EH (cell line): ENCODE results near the gene FDXR.
"Not testable (repeated sequence)": the region's sequence is repeated elsewhere in the genome, so short reads cannot be mapped to it uniquely, and the experiment has no call there.

ENCODE experiments used
- DNase-seq: peaks from one replicate; pipeline ENCODE4 v3.0.0-alpha.2; 2015; ENCODE audit warnings: low read depth

The FDXR gene

DNA sequence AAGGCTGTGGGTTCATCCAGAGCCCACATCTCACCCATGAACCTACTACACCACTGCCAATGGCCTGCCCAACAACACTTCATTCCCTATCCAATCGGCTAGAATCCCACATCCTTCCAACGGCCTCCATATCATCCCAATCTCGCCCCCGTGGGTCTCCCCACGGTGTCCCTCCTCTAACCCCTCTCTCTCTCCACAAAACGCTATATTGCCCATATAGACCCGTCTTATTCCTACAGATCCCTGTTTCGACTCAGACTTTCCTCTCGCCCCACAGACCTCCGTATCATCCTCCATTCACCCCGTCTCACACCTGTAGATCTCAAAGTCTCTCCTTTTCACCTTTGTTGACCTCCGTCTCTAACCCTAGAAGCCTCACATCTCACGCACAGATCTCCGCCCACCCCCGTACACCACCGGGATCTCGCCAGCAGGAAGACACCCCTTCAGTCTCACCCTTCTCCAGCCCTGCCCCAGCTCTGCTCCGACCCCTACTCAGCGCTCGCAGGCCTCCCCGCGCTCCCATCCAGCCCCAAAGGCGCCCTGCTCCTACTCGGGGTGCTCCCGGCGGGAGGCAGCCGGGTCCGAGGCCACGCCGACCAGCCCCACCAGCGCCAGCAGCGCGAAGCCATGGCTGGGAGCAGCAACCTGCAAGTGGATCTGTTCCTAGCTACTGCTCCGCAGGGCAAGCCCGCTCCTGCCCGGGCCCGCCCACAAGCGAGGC is at the start of gene FDXR:
TSS of gene FDXR (minus strand) at position 682 of the 724 bp plus-strand sequence. CDS start at position 632, 50 bp downstream.
- DNase-seq = peak; percentile 2

GRCh38 chr17:74922172-74922571 is 49.4 kb upstream of the FDXR start:
- no peak for DNase-seq

- DNase-seq = no peak
Measured at GRCh38 chr17:74921769-74922168, 49.0 kb upstream of the FDXR start.

DNA sequence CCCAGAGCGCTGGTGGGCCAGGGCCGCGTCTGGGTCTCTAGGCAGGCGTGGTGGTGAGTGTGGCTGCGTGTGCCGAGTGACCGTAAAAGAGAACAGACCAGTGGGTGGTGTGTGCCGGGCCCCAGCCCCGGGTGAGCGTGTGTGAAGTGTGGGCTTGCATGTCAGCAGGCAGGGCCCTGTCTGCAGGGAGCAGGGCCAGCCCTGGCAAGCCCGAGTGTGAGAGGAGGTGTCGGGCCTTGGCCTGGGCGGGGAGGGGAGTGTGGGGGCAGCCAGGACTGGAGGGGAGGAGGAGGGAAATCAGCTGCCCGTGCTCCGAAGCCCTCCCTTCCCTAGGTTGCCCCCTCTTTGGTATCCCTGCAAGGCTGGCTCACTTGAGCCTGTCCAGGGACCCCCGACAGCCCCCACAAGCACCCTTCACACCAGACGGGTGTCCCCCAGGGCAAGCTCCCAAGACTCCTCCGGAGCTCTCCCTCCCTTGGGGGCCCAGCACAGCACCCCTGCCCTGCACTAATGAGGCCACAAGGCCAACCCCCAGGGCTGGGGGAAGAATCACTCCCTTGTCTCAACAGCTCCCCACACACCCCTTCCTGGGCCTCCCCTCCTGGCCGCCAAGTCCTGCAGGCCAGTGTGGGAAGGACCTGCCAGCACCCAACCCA is 48.4 kb upstream of the FDXR start:
- no peak for DNase-seq

DNA sequence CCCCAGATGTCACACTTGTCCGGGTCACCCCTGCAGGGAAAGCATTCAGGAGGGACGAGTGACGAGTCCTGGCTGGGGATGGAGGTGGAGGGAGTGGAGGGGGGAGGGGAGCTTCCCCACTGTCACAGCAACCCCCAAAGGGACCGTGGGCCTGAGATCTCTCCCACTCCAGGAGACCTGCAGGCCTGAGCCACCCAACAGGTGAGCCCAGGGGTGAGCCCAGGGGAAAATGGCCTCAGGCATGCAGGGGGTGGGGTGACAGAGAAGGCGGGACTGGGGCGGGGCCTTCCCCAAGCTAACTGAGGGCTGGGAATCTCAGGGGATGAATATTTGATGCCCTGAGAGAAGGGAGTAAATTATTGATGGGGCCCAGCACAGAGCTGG is 47.8 kb upstream of the FDXR start:
- DNase-seq = no peak

GRCh38 chr17:74920306-74920620 is 47.5 kb upstream of the FDXR start:
- DNase-seq = no peak

- DNase-seq = peak; percentile 15
Measured at GRCh38 chr17:74919440-74920305, 46.9 kb upstream of the FDXR start.

DNA sequence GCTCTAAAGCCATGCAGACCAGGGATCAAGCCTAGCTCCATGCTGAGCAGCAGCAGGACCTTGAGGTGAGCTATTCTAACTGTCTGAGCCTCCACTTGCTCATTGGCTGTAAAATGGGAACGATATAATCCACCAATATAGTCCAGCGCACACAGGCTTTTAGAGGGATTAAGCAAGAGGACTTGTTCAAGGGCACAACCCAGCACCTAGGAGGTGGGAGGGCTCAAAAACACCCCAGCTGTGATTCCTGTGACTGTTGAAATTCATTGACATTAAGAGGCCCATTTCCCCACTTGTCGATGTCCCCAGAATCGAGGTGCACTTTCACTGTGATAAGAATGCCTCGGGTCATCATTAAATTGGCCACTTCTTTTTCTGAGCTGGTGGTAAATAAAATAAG is 46.1 kb upstream of the FDXR start:
- no peak for DNase-seq

DNA sequence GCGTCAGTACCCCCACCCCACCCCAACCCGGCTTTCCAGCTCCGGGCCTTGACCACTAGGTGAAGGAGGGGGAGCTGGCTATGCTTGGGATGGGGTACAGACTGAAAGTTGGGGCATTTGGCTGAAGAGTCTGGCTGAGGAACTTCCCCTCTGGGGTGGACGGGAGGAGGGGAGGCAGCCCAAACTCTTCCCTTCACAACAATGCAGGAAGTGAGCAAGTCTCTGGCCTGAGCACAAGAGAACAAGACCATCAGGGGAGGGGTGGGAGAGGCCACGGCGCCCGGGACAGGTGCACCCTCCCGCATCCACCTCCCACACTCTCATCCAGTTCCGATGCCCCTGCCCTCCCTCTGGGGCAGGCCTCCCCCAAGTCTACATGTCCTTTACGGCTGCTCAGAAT is 44.6 kb upstream of the FDXR start:
- DNase-seq = no peak

DNA sequence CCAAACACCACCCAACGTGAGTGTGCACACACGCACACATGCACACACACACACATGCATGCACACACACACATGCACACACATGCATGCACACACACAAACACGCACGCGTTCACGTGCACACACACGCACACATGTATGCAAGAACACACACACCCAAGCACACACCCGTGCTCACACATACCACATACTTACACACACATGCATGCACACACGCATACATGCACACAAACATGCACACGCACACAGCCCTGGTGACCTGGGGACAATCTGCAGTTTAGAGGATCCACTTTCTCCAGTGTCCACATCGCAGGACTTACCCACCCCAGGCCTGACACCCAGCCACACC is 44.0 kb upstream of the FDXR start:
- no peak for DNase-seq

DNA sequence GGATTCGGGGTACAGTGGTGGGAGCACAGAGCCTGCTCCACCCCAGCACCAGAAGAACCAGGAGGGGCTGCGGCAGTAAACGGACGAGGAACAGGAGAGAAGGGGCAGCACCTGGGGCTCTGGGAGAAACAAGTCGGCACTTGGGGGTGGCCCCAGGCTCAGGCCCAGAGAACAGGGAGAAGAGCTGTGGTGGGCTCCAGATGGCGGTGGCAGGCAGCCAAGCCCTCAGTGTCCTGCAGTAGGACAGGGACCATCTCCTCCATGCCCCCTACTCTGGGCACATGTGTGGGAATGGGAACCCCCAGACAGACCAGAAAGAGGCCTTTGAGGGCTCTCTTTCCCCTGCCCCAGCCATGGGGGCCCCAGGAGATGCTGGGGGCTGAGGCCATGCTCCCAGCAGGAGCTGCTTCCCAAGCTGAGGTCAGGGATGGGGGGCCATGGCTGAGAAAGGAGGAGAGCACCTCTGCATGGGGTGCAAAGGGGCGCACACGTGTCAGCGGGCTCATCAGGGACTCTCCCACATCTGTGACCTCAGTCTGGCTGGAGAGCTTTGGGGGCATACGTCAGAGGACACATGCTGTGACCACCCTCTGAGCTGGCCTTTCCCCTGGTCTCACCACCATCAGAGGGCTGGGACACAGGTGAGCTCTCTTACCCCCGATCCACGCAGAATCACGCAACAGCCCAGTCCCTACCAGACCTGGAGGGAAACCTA is 43.5 kb upstream of the FDXR start:
- no peak for DNase-seq

GRCh38 chr17:74911423-74911822 is 38.6 kb upstream of the FDXR start:
- not testable (repeated sequence) for DNase-seq

GRCh38 chr17:74909097-74909496 is 36.3 kb upstream of the FDXR start:
- not testable (repeated sequence) for DNase-seq

- DNase-seq = no peak
Measured at GRCh38 chr17:74907012-74907411, 34.2 kb upstream of the FDXR start.

DNA sequence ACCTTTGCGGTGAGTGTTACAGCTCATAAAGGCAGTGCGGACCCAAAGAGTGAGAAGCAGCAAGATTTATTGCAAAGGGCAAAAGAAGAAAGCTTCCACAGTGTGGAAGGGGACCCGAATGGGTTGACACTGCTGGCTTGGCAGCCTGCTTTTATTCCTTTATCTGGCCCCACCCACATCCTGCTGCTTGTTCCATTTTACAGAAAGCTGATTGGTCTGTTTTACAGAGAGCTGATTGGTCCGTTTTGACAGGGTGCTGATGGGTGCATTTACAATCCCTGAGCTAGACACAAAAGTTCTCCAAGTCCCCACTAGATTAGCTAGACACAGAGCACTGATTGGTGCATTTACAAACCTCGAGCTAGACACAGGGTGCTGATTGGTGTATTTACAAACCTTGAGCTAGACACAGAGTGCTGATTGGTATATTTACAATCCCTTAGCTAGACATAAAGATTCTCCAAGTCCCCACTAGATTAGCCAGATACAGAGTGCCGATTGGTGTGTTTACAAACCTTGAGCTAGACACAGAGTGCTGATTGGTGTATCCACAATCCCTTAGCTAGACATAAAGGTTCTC is 33.5 kb upstream of the FDXR start:
- DNase-seq = peak; percentile 11

GRCh38 chr17:74904687-74905409 is 32.1 kb upstream of the FDXR start:
- no peak for DNase-seq

DNA sequence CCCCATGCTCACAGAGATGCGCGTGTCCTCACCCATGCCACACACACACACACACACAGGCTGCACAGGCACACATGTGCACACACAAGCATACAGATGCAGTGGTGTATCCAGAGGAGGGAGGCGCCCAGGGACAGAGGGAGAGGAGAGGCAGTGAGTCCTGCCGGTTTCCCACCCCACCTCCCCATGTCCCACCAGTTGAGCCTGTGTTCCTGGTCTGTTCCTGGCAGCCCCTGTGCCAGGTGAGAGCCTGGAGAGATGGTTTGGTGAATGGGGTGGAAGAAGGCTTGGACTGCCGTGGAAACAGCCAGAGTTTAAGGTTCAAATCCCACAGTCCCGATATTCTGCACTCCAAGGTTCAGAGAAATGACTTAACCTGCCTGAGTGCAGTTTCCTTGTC is 30.9 kb upstream of the FDXR start:
- DNase-seq = no peak

DNA sequence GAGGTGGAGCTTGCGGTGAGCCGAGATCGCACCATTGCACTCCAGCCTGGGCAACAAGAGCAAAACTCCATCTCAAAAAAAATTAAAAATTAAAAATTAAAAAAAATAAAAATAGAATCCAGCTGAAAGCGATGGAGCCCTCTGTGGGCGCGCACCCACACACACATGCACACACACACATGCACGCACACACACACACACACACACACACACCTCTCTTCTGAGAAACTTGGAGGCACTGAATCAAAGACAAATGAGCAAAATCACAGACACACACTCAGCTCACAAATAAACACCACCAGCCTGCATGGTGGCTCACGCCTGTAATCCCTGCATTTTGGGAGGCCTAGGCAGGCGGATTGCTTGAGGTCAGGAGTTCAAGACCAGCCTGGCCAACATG is 30.2 kb upstream of the FDXR start:
- DNase-seq = no peak

- DNase-seq = no peak
Measured at GRCh38 chr17:74901353-74902135, 28.8 kb upstream of the FDXR start.

DNA sequence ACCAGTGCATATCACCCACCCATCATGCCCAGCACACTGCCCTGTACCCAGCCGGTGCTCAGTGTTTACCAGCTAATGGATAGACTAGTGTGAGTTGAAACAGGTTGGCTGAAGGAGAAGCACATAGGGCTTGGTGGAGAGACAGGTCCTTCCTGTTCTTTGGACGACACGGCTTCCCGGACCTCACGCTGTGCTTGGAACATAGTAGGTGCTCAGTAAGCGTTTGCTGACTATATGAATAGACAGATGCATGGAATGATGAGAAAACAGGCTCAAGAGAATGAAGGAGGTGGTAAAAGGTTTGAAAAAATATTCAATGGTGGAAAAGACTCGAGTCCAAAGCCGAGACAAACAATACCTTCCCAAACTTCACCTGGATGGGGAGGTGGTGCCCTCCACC is 27.4 kb upstream of the FDXR start:
- no peak for DNase-seq
